Measurements from ENCODE around the gene FAM53B. TPM values are rescaled to one million over a fixed set of nuclear protein-coding genes. Genes with fewer than 3 reads are reported as not detected.

The FAM53B gene
- total RNA-seq, 2 experiments from 2014 or later, result 56.6 to 58.5 TPM

DNA sequence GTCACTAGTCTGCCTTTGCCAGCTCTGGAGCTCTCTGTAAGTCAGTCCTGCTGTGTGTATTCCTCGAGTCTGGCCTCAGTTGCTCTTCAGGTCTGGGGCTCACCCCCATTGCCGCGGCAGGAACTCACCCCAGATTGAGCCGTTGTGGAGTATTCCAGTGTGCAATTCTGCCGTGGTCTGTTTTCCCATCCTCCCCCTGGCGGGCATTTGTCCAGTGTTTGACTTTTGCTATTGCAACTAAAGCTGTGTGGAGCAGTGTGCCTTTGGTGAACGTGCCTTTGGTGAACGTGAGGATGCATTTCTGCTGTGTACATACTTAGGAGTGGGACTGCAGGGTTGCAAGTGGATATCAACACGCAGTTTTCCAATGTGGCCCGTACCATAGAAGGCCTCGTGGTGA lies 134.5 kb downstream of the FAM53B start:
- TF ChIP-seq EZH2phosphoT487 (IDR thresholded peaks at IDR 0.05; ENCODE audit: borderline replicate concordance, low read depth, low read length), result no peak
- TF ChIP-seq, protein P1, sequence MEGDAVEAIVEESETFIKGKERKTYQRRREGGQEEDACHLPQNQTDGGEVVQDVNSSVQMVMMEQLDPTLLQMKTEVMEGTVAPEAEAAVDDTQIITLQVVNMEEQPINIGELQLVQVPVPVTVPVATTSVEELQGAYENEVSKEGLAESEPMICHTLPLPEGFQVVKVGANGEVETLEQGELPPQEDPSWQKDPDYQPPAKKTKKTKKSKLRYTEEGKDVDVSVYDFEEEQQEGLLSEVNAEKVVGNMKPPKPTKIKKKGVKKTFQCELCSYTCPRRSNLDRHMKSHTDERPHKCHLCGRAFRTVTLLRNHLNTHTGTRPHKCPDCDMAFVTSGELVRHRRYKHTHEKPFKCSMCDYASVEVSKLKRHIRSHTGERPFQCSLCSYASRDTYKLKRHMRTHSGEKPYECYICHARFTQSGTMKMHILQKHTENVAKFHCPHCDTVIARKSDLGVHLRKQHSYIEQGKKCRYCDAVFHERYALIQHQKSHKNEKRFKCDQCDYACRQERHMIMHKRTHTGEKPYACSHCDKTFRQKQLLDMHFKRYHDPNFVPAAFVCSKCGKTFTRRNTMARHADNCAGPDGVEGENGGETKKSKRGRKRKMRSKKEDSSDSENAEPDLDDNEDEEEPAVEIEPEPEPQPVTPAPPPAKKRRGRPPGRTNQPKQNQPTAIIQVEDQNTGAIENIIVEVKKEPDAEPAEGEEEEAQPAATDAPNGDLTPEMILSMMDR (conservative IDR thresholded peaks at IDR 0.05; ENCODE audit: low read length), result no peak
- peaks cover 49% of the 10 kb centered on the region for H3K4me1 ChIP-seq (ENCODE audit: insufficient read depth, low read length, poor library complexity, severe bottlenecking)
- no peak overlapping the region for H3K4me2 ChIP-seq (ENCODE audit: low read length)
- no peak overlapping the region for H2AFZ ChIP-seq (ENCODE audit: low read length)
- no peaks in the 10 kb centered on the region for H3K79me2 ChIP-seq (ENCODE audit: insufficient read depth, low read depth, low read length)
- no TSS peak for BruUV-seq (replicated peaks)
- no peak for DNase-seq (ENCODE audit: low spot score)
- no peaks in the 10 kb centered on the region for H3K9me3 ChIP-seq (ENCODE audit: low read length)
- no peaks in the 10 kb centered on the region for H3K9me2 ChIP-seq (ENCODE audit: insufficient read depth, low read length)
- intact Hi-C loops (cut with micrococcal nuclease; ENCODE audit: unreplicated experiment), result loop anchor here (5.0 kb wide), 1 partner anchor 1207 kb away; no protein-coding TSS in a partner anchor
- ChIA-PET POLR2A (no interaction called here), CTCF (ENCODE audit: unreplicated experiment) (no interaction called here)
- no peak overlapping the region for H3K4me3 ChIP-seq (ENCODE audit: low read depth, low read length, poor library complexity, severe bottlenecking)
- H3K27ac ChIP-seq (ENCODE audit: low read depth, low read length, poor library complexity, severe bottlenecking), result no peak overlapping the region
- H4K20me1 ChIP-seq (ENCODE audit: insufficient read depth, low read length), result no peaks in the 10 kb centered on the region
- H3K36me3 ChIP-seq (ENCODE audit: insufficient read depth, low read length), result no peaks in the 10 kb centered on the region

DNA sequence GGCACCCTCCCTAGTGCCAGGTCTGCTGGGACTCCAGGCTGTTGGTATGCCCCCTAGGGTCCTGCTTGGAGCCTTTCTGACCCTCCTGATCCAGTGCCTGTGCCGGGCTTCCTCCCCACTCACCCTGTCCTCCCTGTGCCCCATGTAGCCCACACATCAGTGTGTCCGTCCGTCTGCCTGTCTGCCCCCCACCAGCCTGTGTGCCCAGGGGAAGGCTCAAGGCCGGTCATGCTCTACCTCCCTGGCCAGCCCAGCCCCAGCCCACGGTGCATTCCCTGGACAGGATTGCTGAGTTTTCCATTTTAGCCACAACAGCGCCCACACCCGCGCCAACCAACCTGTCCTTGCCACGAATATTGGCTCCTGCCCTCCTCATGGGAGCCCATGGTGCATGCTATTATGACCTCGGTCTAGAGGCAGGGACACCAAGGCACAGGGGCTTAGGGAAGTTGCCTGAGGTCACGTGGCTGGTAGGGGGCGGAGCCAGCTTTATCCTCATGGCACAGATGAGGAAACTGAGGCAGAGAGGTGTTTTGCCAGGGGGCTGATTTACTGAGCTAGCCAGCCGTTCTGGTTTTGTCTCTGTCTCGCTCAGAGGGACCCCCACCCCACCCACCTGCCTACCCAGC lies 136.0 kb downstream of the FAM53B start:
- Histone ChIP-seq H3K36me3 (ENCODE audit: insufficient read depth, low read length) (no peaks in the 10 kb centered on the region), H3K4me2 (ENCODE audit: low read length) (no peak overlapping the region), H3K27ac (ENCODE audit: low read depth, low read length, poor library complexity, severe bottlenecking) (no peak overlapping the region), H3K9me3 (ENCODE audit: low read length) (no peaks in the 10 kb centered on the region), H3K79me2 (ENCODE audit: insufficient read depth, low read depth, low read length) (no peaks in the 10 kb centered on the region), H3K4me1 (ENCODE audit: insufficient read depth, low read length, poor library complexity, severe bottlenecking) (peaks cover 64% of the 10 kb centered on the region), H3K4me3 (ENCODE audit: low read depth, low read length, poor library complexity, severe bottlenecking) (no peak overlapping the region), H3K9me2 (ENCODE audit: insufficient read depth, low read length) (no peaks in the 10 kb centered on the region), H4K20me1 (ENCODE audit: insufficient read depth, low read length) (no peaks in the 10 kb centered on the region), H2AFZ (ENCODE audit: low read length) (no peak overlapping the region)
- POLR2A ChIA-PET, result interaction anchor here (1.6 kb wide), 1 partner anchor 71 kb away, joined by 3 read pairs; no protein-coding TSS in a partner anchor
- BruUV-seq (replicated peaks), result no TSS peak
- TF ChIP-seq, protein P1 (conservative IDR thresholded peaks at IDR 0.05; ENCODE audit: low read length), result no peak
- TF ChIP-seq EZH2phosphoT487 (IDR thresholded peaks at IDR 0.05; ENCODE audit: borderline replicate concordance, low read depth, low read length), result no peak
- CTCF ChIA-PET (ENCODE audit: unreplicated experiment), result no interaction called here
- no peak for DNase-seq (ENCODE audit: low spot score)
- intact Hi-C loops (cut with micrococcal nuclease; ENCODE audit: unreplicated experiment), result loop anchor here (5.0 kb wide), 1 partner anchor 1206 kb away; no protein-coding TSS in a partner anchor

DNA sequence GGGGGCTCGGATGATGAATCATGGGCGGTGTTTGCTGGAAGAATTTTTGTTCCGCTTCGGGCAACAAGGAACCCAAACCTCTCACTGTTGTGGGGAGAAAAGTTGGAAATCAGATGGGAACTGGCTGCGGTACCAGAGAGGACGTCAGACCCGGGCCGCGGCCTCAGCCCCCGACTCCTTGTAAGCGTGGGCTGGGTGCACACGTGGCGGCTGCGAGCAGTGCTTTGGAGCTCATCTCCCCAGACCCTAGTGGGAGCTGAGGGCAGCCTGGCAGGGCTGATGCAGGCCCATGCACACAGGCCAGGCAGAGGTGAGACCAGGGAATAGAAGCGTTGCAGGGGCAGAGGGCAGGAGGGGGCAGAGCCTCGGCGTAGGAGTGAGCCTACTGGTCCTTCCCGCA lies 136.5 kb downstream of the FAM53B start:
- ChIA-PET POLR2A (interaction anchor here (1.6 kb wide), 1 partner anchor 71 kb away, joined by 3 read pairs; no protein-coding TSS in a partner anchor), CTCF (ENCODE audit: unreplicated experiment) (no interaction called here)
- Histone ChIP-seq H3K4me1 (ENCODE audit: insufficient read depth, low read length, poor library complexity, severe bottlenecking) (peaks cover 64% of the 10 kb centered on the region), H3K9me3 (ENCODE audit: low read length) (no peaks in the 10 kb centered on the region), H3K27ac (ENCODE audit: low read depth, low read length, poor library complexity, severe bottlenecking) (no peak overlapping the region), H4K20me1 (ENCODE audit: insufficient read depth, low read length) (no peaks in the 10 kb centered on the region), H3K79me2 (ENCODE audit: insufficient read depth, low read depth, low read length) (no peaks in the 10 kb centered on the region), H3K9me2 (ENCODE audit: insufficient read depth, low read length) (no peaks in the 10 kb centered on the region), H3K4me3 (ENCODE audit: low read depth, low read length, poor library complexity, severe bottlenecking) (no peak overlapping the region), H3K4me2 (ENCODE audit: low read length) (no peak overlapping the region), H3K36me3 (ENCODE audit: insufficient read depth, low read length) (no peaks in the 10 kb centered on the region), H2AFZ (ENCODE audit: low read length) (no peak overlapping the region)
- no peak for DNase-seq (ENCODE audit: low spot score)
- BruUV-seq (replicated peaks), result no TSS peak
- intact Hi-C loops (cut with micrococcal nuclease; ENCODE audit: unreplicated experiment), result loop anchor here (5.0 kb wide), 1 partner anchor 1205 kb away; no protein-coding TSS in a partner anchor
- no peak for TF ChIP-seq EZH2phosphoT487 (IDR thresholded peaks at IDR 0.05; ENCODE audit: borderline replicate concordance, low read depth, low read length)
- TF ChIP-seq, protein P1 (conservative IDR thresholded peaks at IDR 0.05; ENCODE audit: low read length), result no peak
